Activated CD4-positive, alpha-beta T cell treated with anti-CD3 and anti-CD28 coated beads for 36 hours (primary cell): Measurements from ENCODE around the gene PARL. TPM values are rescaled to one million over a fixed set of nuclear protein-coding genes. Genes with fewer than 3 reads are reported as not detected.
A peak's percentile ranks its signal among the peaks of the same experiment; 100 is the strongest.

Experiments
- ATAC-seq: fragments of 200-7000 bp; cut with Tn5 transposase; one replicate; pipeline ENCODE4 v1.10.0; 2021; ENCODE audit warnings: mild to moderate bottlenecking, moderate library complexity
- CTCF ChIA-PET: fragments of 350-600 bp; sonication (Branson Sonifier 250); formaldehyde crosslinking; loops from one replicate; lab custom pipeline; 2021; ENCODE audit warnings: antibody characterized with exemption; lab: Charles Lee
- POLR2A ChIA-PET: fragments of 350-600 bp; sonication (Branson Sonifier 250); formaldehyde crosslinking; loops from one replicate; lab custom pipeline; 2021; ENCODE audit warnings: antibody characterized with exemption, inconsistent platforms; lab: Charles Lee
- DNase-seq: peaks from one replicate; pipeline ENCODE4 v3.0.0-alpha.2; 2020
- H3K27ac Mint-ChIP-seq: one replicate; pipeline ENCODE4 v1.8.0; 2021; ENCODE audit warnings: mixed read lengths
- H3K27me3 Mint-ChIP-seq: one replicate; pipeline ENCODE4 v1.8.0; 2021; ENCODE audit warnings: mixed read lengths
- H3K36me3 Mint-ChIP-seq: one replicate; pipeline ENCODE4 v1.8.0; 2021; ENCODE audit warnings: low read depth, mixed read lengths
- H3K4me1 Mint-ChIP-seq: one replicate; pipeline ENCODE4 v1.8.0; 2021; ENCODE audit warnings: mixed read lengths
- H3K4me3 Mint-ChIP-seq: one replicate; pipeline ENCODE4 v1.8.0; 2021; ENCODE audit warnings: mild to moderate bottlenecking, moderate library complexity, mixed read lengths
- H3K9me3 Mint-ChIP-seq: one replicate; pipeline ENCODE4 v1.8.0; 2021; ENCODE audit warnings: low read depth, mixed read lengths
- intact Hi-C, 2 experiments: fragments of 100-400 bp; cut with DNase I in 1 of 2; cut with micrococcal nuclease in 1 of 2; formaldehyde crosslinking; loops; one replicate each; pipeline versions ENCODE4 v1.14.2 to v1.15.1; 2022 to 2024; cut with DNase I, micrococcal nuclease
- total RNA-seq, 2 experiments: library from RNA; stranded (reverse); gene quantifications; one replicate each; pipeline ENCODE4 v1.2.3, GENCODE V29; 2021

PARL gene
- total RNA-seq, 2 experiments from 2014 or later, result 55.9 to 91.9 TPM

GRCh38 chr3:183898028-183898431, 13.3 kb upstream of the PARL start:
- ATAC-seq, result no peak

GRCh38 chr3:183897606-183898005, 12.9 kb upstream of the PARL start:
- peaks cover 12% of the 10 kb centered on the region for H3K27me3 Mint-ChIP-seq
- no peak overlapping the region for H3K27ac Mint-ChIP-seq
- intact Hi-C loops, result loop anchor here (5.0 to 10.0 kb wide), 2 partner anchors 237 to 645 kb away; partner anchors contain the start of gene EIF2B5 (in 1 of the 2)
- ATAC-seq, result peak; percentile 82
- POLR2A ChIA-PET, result no interaction called here
- H3K36me3 Mint-ChIP-seq, result no peaks in the 10 kb centered on the region
- no peaks in the 10 kb centered on the region for H3K4me1 Mint-ChIP-seq
- peaks cover 4% of the 10 kb centered on the region for H3K9me3 Mint-ChIP-seq
- DNase-seq, result peak; percentile 36
- CTCF ChIA-PET, result interaction anchor here (0.6 to 4.5 kb wide), 11 partner anchors 13 to 616 kb away, joined by 3 to 35 read pairs (median 3); partner anchors contain the start of genes ABCC5 and PARL
- H3K4me3 Mint-ChIP-seq, result no peak overlapping the region

More at GRCh38 chr3:183898028-183898431, 13.3 kb upstream of the PARL start:
- intact Hi-C loops, result loop anchor here (5.0 to 10.0 kb wide), 2 partner anchors 237 to 644 kb away; partner anchors contain the start of gene EIF2B5 (in 1 of the 2)
- Mint-ChIP-seq H3K36me3 (no peaks in the 10 kb centered on the region), H3K4me1 (no peaks in the 10 kb centered on the region), H3K4me3 (no peak overlapping the region), H3K27ac (no peak overlapping the region), H3K9me3 (peaks cover 4% of the 10 kb centered on the region), H3K27me3 (peaks cover 12% of the 10 kb centered on the region)
- POLR2A ChIA-PET, result no interaction called here
- CTCF ChIA-PET, result interaction anchor here (0.8 to 4.5 kb wide), 8 partner anchors 13 to 396 kb away, joined by 3 to 35 read pairs (median 5); partner anchors contain the start of genes ABCC5 and PARL
- peak; percentile 16 for DNase-seq

GRCh38 chr3:183896610-183897009, 11.9 kb upstream of the PARL start:
- no peaks in the 10 kb centered on the region for H3K4me1 Mint-ChIP-seq
- ChIA-PET CTCF (interaction anchor here (0.5 to 4.5 kb wide), 11 partner anchors 12 to 644 kb away, joined by 3 to 35 read pairs (median 5); partner anchors contain the start of genes ABCC5 and PARL), POLR2A (interaction anchor here (0.7 kb wide), 1 partner anchor 614 kb away, joined by 6 read pairs; no protein-coding TSS in a partner anchor)
- DNase-seq (no peak), ATAC-seq (no peak)
- intact Hi-C loops, result loop anchor here (5.0 to 10.0 kb wide), 2 partner anchors 238 to 646 kb away; partner anchors contain the start of gene EIF2B5 (in 1 of the 2)
- no peaks in the 10 kb centered on the region for H3K36me3 Mint-ChIP-seq
- no peak overlapping the region for H3K27ac Mint-ChIP-seq
- no peak overlapping the region for H3K4me3 Mint-ChIP-seq
- H3K9me3 Mint-ChIP-seq, result peaks cover 4% of the 10 kb centered on the region
- peaks cover 12% of the 10 kb centered on the region for H3K27me3 Mint-ChIP-seq

- intact Hi-C loops, result loop anchor here (5.0 to 10.0 kb wide), 2 partner anchors 239 to 646 kb away; partner anchors contain the start of gene EIF2B5 (in 1 of the 2)
- no peak for ATAC-seq
- Mint-ChIP-seq H3K9me3 (peaks cover 4% of the 10 kb centered on the region), H3K27me3 (peaks cover 8% of the 10 kb centered on the region), H3K36me3 (no peaks in the 10 kb centered on the region), H3K27ac (no peak overlapping the region), H3K4me1 (no peaks in the 10 kb centered on the region), H3K4me3 (no peak overlapping the region)
- POLR2A ChIA-PET, result no interaction called here
- no peak for DNase-seq
- CTCF ChIA-PET, result interaction anchor here (0.5 to 4.5 kb wide), 22 partner anchors 8 to 665 kb away, joined by 3 to 35 read pairs (median 4); partner anchors contain the start of genes ABCC5, CAMK2N2 and PARL
Observed at GRCh38 chr3:183896184-183896583, 11.5 kb upstream of the PARL start.

GRCh38 chr3:183895774-183896173, 11.1 kb upstream of the PARL start:
- no peak for DNase-seq
- intact Hi-C loops, result loop anchor here (1.0 to 10.0 kb wide), 6 partner anchors 122 to 647 kb away; partner anchors contain the start of genes ABCC5 (in 2 of the 2) and EIF2B5 (in 2 of the 2)
- H3K4me3 Mint-ChIP-seq, result no peak overlapping the region
- CTCF ChIA-PET, result interaction anchor here (0.5 to 4.5 kb wide), 27 partner anchors 9 to 945 kb away, joined by 3 to 35 read pairs (median 4); partner anchors contain the start of genes ABCC5, CAMK2N2, EEF1AKMT4 and PARL
- H3K4me1 Mint-ChIP-seq, result no peaks in the 10 kb centered on the region
- H3K9me3 Mint-ChIP-seq, result peaks cover 4% of the 10 kb centered on the region
- H3K36me3 Mint-ChIP-seq, result no peaks in the 10 kb centered on the region
- POLR2A ChIA-PET, result interaction anchor here (0.5 kb wide), 1 partner anchor 129 kb away, joined by 4 read pairs; no protein-coding TSS in a partner anchor
- H3K27me3 Mint-ChIP-seq, result peaks cover 7% of the 10 kb centered on the region
- no peak overlapping the region for H3K27ac Mint-ChIP-seq
- no peak for ATAC-seq

- intact Hi-C loops, result loop anchor here (1.0 to 10.0 kb wide), 6 partner anchors 122 to 647 kb away; partner anchors contain the start of genes ABCC5 (in 2 of the 2) and EIF2B5 (in 2 of the 2)
- DNase-seq, result peak; percentile 38
- ChIA-PET CTCF (interaction anchor here (0.5 to 4.5 kb wide), 24 partner anchors 9 to 945 kb away, joined by 3 to 35 read pairs (median 4); partner anchors contain the start of genes ABCC5, CAMK2N2, EEF1AKMT4 and PARL), POLR2A (interaction anchor here (0.5 kb wide), 1 partner anchor 128 kb away, joined by 4 read pairs; no protein-coding TSS in a partner anchor)
- Mint-ChIP-seq H3K4me3 (no peak overlapping the region), H3K4me1 (no peaks in the 10 kb centered on the region), H3K27ac (no peak overlapping the region), H3K9me3 (peaks cover 4% of the 10 kb centered on the region), H3K27me3 (peaks cover 7% of the 10 kb centered on the region), H3K36me3 (no peaks in the 10 kb centered on the region)
- peak; percentile 59 for ATAC-seq
Observed at GRCh38 chr3:183895296-183895695, 10.6 kb upstream of the PARL start.

GRCh38 chr3:183892610-183893214, 8.0 kb upstream of the PARL start:
- no peak overlapping the region for H3K4me3 Mint-ChIP-seq
- no peak for DNase-seq
- no peak for ATAC-seq
- no peak overlapping the region for H3K27ac Mint-ChIP-seq
- no peaks in the 10 kb centered on the region for H3K9me3 Mint-ChIP-seq
- intact Hi-C loops, result loop anchor here in 1 of 2 experiments (10.0 kb wide), 1 partner anchor 242 kb away; the partner anchor contains the start of gene EIF2B5
- no peaks in the 10 kb centered on the region for H3K36me3 Mint-ChIP-seq
- ChIA-PET CTCF (interaction anchor here (0.8 to 1.0 kb wide), 2 partner anchors 243 to 335 kb away, joined by 3 to 4 read pairs; no protein-coding TSS in a partner anchor), POLR2A (no interaction called here)
- peaks cover 4% of the 10 kb centered on the region for H3K27me3 Mint-ChIP-seq
- H3K4me1 Mint-ChIP-seq, result no peaks in the 10 kb centered on the region

GRCh38 chr3:183885766-183886165, 1.1 kb upstream of the PARL start:
- H3K9me3 Mint-ChIP-seq, result no peaks in the 10 kb centered on the region
- H3K4me3 Mint-ChIP-seq, result peak overlapping the region; percentile 7
- no peaks in the 10 kb centered on the region for H3K36me3 Mint-ChIP-seq
- peak overlapping the region; percentile 4 for H3K27ac Mint-ChIP-seq
- intact Hi-C loops, result loop anchor here (2.0 to 10.0 kb wide), 5 partner anchors 61 to 763 kb away; partner anchors contain the start of genes KLHL6 (in 2 of the 2) and MAP6D1 (in 1 of the 2)
- ATAC-seq (no peak), DNase-seq (no peak)
- POLR2A ChIA-PET, result interaction anchor here (0.6 kb wide), 1 partner anchor 90 kb away, joined by 3 read pairs; no protein-coding TSS in a partner anchor
- CTCF ChIA-PET, result interaction anchor here (0.6 to 2.9 kb wide), 8 partner anchors 11 to 762 kb away, joined by 3 to 35 read pairs (median 3); no protein-coding TSS in a partner anchor
- no peaks in the 10 kb centered on the region for H3K27me3 Mint-ChIP-seq
- H3K4me1 Mint-ChIP-seq, result peaks cover 28% of the 10 kb centered on the region

- Mint-ChIP-seq H3K27ac (peak overlapping the region; percentile 94), H3K9me3 (no peaks in the 10 kb centered on the region), H3K4me1 (peaks cover 33% of the 10 kb centered on the region), H3K27me3 (no peaks in the 10 kb centered on the region), H3K4me3 (peak overlapping the region; percentile 94), H3K36me3 (peaks cover 2% of the 10 kb centered on the region)
- POLR2A ChIA-PET, result interaction anchor here (0.6 kb wide), 2 partner anchors 364 to 425 kb away, joined by 3 read pairs; no protein-coding TSS in a partner anchor
- ATAC-seq, result peak; percentile 1
- intact Hi-C loops, result loop anchor here (1.0 to 10.0 kb wide), 16 partner anchors 59 to 761 kb away; partner anchors contain the start of genes KLHL6 (in 2 of the 2), MAP6D1 (in 2 of the 2), ABCC5 (in 1 of the 2) and ABCF3 (in 1 of the 2)
- DNase-seq, result peak; percentile 8
- CTCF ChIA-PET, result interaction anchor here (0.6 to 2.9 kb wide), 21 partner anchors 8 to 743 kb away, joined by 3 to 35 read pairs (median 3); partner anchors contain the start of genes ABCC5, EEF1AKMT4 and MAP6D1
Observed at GRCh38 chr3:183884097-183884426, 618 bp downstream of the PARL start.

- ATAC-seq (no peak), DNase-seq (no peak)
- Mint-ChIP-seq H3K36me3 (peaks cover 3% of the 10 kb centered on the region), H3K4me3 (peak overlapping the region; percentile 94), H3K27me3 (no peaks in the 10 kb centered on the region), H3K9me3 (no peaks in the 10 kb centered on the region), H3K4me1 (peaks cover 37% of the 10 kb centered on the region), H3K27ac (peak overlapping the region; percentile 94)
- CTCF ChIA-PET, result interaction anchor here (0.8 to 2.9 kb wide), 11 partner anchors 10 to 742 kb away, joined by 3 to 35 read pairs (median 5); partner anchors contain the start of genes ABCC5, EEF1AKMT4 and MAP6D1
- intact Hi-C loops, result loop anchor here (1.0 to 10.0 kb wide), 16 partner anchors 58 to 761 kb away; partner anchors contain the start of genes KLHL6 (in 2 of the 2), MAP6D1 (in 2 of the 2), ABCC5 (in 1 of the 2) and ABCF3 (in 1 of the 2)
- POLR2A ChIA-PET, result no interaction called here
Observed at GRCh38 chr3:183883291-183884096, 1.2 kb downstream of the PARL start.
